IMR-90 (cell line): Measurements from ENCODE around the gene SLC22A31.

Experiments used
- CEBPB ChIP-seq: IDR thresholded peaks from 2 replicates; pipeline ENCODE4 v1.6.1; 2012; ENCODE audit warnings: low read depth, low read length, improper control_type of control experiment
- FOS ChIP-seq: fragments of 150-350 bp; IDR thresholded peaks from 2 replicates; pipeline ENCODE4 v1.6.1; 2016; ENCODE audit warnings: low read depth, low read length
- MAFK ChIP-seq: IDR thresholded peaks from 2 replicates; pipeline ENCODE4 v1.6.1; 2012; ENCODE audit warnings: low read depth, low read length, improper control_type of control experiment
- MAZ ChIP-seq: IDR thresholded peaks from 2 replicates; pipeline ENCODE4 v1.6.1; 2012; ENCODE audit warnings: low read depth, mild to moderate bottlenecking, low read length, improper control_type of control experiment, moderate library complexity, borderline replicate concordance
- POLR2A ChIP-seq: IDR thresholded peaks from 2 replicates; pipeline ENCODE4 v1.6.1; 2012; ENCODE audit warnings: mild to moderate bottlenecking, low read depth, low read length
- RAD21 ChIP-seq: IDR thresholded peaks from 2 replicates; pipeline ENCODE4 v1.6.1; 2012; ENCODE audit warnings: low read length, improper control_type of control experiment
- RCOR1 ChIP-seq: IDR thresholded peaks from 2 replicates; pipeline ENCODE4 v1.6.1; 2012; ENCODE audit warnings: mild to moderate bottlenecking, low read length, improper control_type of control experiment; ENCODE audit not compliant: insufficient replicate concordance
- SMC3 ChIP-seq: fragments of 150-350 bp; IDR thresholded peaks from 2 replicates; pipeline ENCODE4 v1.6.1; 2016; ENCODE audit warnings: low read depth, mild to moderate bottlenecking, antibody characterized with exemption, low read length, moderate library complexity
- TF ChIP-seq, protein P1 (sequence below): conservative IDR thresholded peaks from 2 replicates; pipeline ENCODE4 v1.5.1; 2012; ENCODE audit warnings: mild to moderate bottlenecking, low read depth, low read length, improper control_type of control experiment
- TF ChIP-seq, protein P2 (sequence below): fragments of 150-350 bp; IDR thresholded peaks from 2 replicates; pipeline ENCODE4 v1.6.1; 2016; ENCODE audit warnings: low read depth, mild to moderate bottlenecking, low read length, moderate library complexity, borderline replicate concordance
- TF ChIP-seq, protein P3 (sequence below): fragments of 150-350 bp; IDR thresholded peaks from 2 replicates; pipeline ENCODE4 v1.6.1; 2017; ENCODE audit warnings: mild to moderate bottlenecking, antibody characterized with exemption, low read length, low read depth

DNA sequence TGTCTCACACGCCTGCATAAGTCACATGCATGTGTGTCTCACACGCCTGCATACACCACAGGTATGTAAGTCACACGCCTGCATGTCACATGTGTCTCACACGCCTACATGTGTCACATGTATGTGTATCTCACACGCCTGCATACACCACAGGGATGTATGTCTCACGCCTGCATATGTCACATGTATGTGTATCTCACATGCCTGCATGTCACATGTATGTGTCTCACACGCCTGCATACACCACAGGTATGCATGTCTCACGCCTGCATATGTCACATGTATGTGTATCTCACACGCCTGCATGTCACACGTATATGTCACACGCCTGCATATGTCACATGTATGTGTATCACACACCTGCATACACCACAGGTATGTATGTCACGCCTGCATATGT, 42.6 kb downstream of the SLC22A31 start:
- TF ChIP-seq, protein P1, sequence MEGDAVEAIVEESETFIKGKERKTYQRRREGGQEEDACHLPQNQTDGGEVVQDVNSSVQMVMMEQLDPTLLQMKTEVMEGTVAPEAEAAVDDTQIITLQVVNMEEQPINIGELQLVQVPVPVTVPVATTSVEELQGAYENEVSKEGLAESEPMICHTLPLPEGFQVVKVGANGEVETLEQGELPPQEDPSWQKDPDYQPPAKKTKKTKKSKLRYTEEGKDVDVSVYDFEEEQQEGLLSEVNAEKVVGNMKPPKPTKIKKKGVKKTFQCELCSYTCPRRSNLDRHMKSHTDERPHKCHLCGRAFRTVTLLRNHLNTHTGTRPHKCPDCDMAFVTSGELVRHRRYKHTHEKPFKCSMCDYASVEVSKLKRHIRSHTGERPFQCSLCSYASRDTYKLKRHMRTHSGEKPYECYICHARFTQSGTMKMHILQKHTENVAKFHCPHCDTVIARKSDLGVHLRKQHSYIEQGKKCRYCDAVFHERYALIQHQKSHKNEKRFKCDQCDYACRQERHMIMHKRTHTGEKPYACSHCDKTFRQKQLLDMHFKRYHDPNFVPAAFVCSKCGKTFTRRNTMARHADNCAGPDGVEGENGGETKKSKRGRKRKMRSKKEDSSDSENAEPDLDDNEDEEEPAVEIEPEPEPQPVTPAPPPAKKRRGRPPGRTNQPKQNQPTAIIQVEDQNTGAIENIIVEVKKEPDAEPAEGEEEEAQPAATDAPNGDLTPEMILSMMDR = no peak
- TF ChIP-seq MAFK = no peak
- no peak for TF ChIP-seq POLR2A
- TF ChIP-seq, protein P2, sequence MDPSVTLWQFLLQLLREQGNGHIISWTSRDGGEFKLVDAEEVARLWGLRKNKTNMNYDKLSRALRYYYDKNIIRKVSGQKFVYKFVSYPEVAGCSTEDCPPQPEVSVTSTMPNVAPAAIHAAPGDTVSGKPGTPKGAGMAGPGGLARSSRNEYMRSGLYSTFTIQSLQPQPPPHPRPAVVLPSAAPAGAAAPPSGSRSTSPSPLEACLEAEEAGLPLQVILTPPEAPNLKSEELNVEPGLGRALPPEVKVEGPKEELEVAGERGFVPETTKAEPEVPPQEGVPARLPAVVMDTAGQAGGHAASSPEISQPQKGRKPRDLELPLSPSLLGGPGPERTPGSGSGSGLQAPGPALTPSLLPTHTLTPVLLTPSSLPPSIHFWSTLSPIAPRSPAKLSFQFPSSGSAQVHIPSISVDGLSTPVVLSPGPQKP = no peak
- no peak for TF ChIP-seq MAZ
- TF ChIP-seq, protein P3, sequence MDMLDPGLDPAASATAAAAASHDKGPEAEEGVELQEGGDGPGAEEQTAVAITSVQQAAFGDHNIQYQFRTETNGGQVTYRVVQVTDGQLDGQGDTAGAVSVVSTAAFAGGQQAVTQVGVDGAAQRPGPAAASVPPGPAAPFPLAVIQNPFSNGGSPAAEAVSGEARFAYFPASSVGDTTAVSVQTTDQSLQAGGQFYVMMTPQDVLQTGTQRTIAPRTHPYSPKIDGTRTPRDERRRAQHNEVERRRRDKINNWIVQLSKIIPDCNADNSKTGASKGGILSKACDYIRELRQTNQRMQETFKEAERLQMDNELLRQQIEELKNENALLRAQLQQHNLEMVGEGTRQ = no peak
- TF ChIP-seq RAD21 = no peak
- TF ChIP-seq CEBPB = no peak
- no peak for TF ChIP-seq FOS
- no peak for TF ChIP-seq SMC3
- no peak for TF ChIP-seq RCOR1
